Uterus (tissue), 2 donors: ENCODE results near the gene VAMP3.

ENCODE experiments used
- CTCF ChIP-seq, 4 experiments: fragments of 200-600 bp in 2 of 4; fragments of 450-650 bp in 2 of 4; sonication (generic) in 2 of 4; IDR thresholded peaks; one replicate each; pipeline ENCODE4 v1.5.1; 2016 to 2019; ENCODE audit warnings: antibody characterized with exemption in 4 of 4, mild to moderate bottlenecking in 2 of 4, moderate library complexity in 1 of 4
- POLR2A ChIP-seq, 2 donors: fragments of 450-650 bp; IDR thresholded peaks; one replicate each; pipeline ENCODE4 v1.6.1; 2016; ENCODE audit warnings: antibody characterized with exemption in 2 of 2, mild to moderate bottlenecking in 1 of 2, moderate library complexity in 1 of 2

- TF ChIP-seq CTCF (IDR thresholded peaks at IDR 0.05) (no peak), POLR2A (IDR thresholded peaks at IDR 0.05) (no peak)
Measured at GRCh38 chr1:7824701-7825100, 53.6 kb downstream of the VAMP3 start.
